Hepatocyte (in vitro differentiated cells): ENCODE data around the gene TEAD3. TPM values are rescaled to one million over a fixed set of nuclear protein-coding genes. Genes with fewer than 3 reads are reported as not detected.

ENCODE experiments used
- DNase-seq: peaks from one replicate; pipeline ENCODE4 v3.0.0-alpha.2; 2016; ENCODE audit warnings: low spot score
- H2AFZ ChIP-seq: fragments of 200-600 bp; sonication (generic); 2 replicates; pipeline ENCODE4 v1.6.0; 2016; ENCODE audit warnings: antibody characterized with exemption, mild to moderate bottlenecking
- H3K27ac ChIP-seq: fragments of 200-600 bp; sonication (generic); 2 replicates; pipeline ENCODE4 v1.5.1; 2016; ENCODE audit warnings: mild to moderate bottlenecking
- H3K27me3 ChIP-seq: fragments of 200-600 bp; sonication (generic); 2 replicates; pipeline ENCODE4 v1.6.1; 2016
- H3K36me3 ChIP-seq: fragments of 200-600 bp; sonication (generic); replicated peaks from 2 replicates; pipeline ENCODE4 v1.5.1; 2016; ENCODE audit warnings: low read depth; ENCODE audit not compliant: insufficient read depth
- H3K4me1 ChIP-seq: fragments of 200-600 bp; sonication (generic); 2 replicates; pipeline ENCODE4 v1.5.1; 2016; ENCODE audit warnings: mild to moderate bottlenecking, moderate library complexity; ENCODE audit not compliant: insufficient read depth
- H3K4me2 ChIP-seq: fragments of 200-600 bp; sonication (generic); 2 replicates; pipeline ENCODE4 v1.6.0; 2016
- H3K4me3 ChIP-seq: fragments of 200-600 bp; sonication (generic); 2 replicates; pipeline ENCODE4 v1.5.1; 2016; ENCODE audit warnings: mild to moderate bottlenecking
- H3K79me2 ChIP-seq: fragments of 200-600 bp; sonication (generic); 2 replicates; pipeline ENCODE4 v1.6.0; 2017; ENCODE audit warnings: mild to moderate bottlenecking
- H3K9me2 ChIP-seq: fragments of 200-600 bp; sonication (generic); replicated peaks from 2 replicates; pipeline ENCODE4 v1.6.0; 2017; ENCODE audit warnings: mild to moderate bottlenecking; ENCODE audit not compliant: insufficient read depth
- H3K9me3 ChIP-seq: fragments of 200-600 bp; sonication (generic); 2 replicates; pipeline ENCODE4 v1.5.1; 2016; ENCODE audit warnings: low read depth, mild to moderate bottlenecking
- H4K20me1 ChIP-seq: fragments of 200-600 bp; sonication (generic); 2 replicates; pipeline ENCODE4 v1.6.0; 2016; ENCODE audit warnings: mild to moderate bottlenecking; ENCODE audit not compliant: insufficient read depth, poor library complexity, severe bottlenecking
- EZH2 ChIP-seq: fragments of 200-600 bp; sonication (generic); IDR thresholded peaks from 2 replicates; pipeline ENCODE4 v1.6.1; 2016; ENCODE audit warnings: antibody characterized with exemption, mild to moderate bottlenecking, borderline replicate concordance
- EZH2phosphoT487 ChIP-seq: fragments of 200-600 bp; sonication (generic); IDR thresholded peaks from one replicate; pipeline ENCODE4 v1.6.1; 2018; ENCODE audit warnings: antibody characterized with exemption, mild to moderate bottlenecking, low read depth, moderate library complexity; ENCODE audit not compliant: unreplicated experiment, severe bottlenecking
- WGBS: methylation state at CpG from one replicate; pipeline ENCODE4 v1.1.6; 2016; ENCODE audit warnings: low lambda C conversion rate; ENCODE audit errors: missing lambda C conversion rate; 5-methylcytosine and 5-hydroxymethylcytosine counted together
- microRNA-seq: library from miRNA; unstranded; fragments of <30 nt; microRNA quantifications from one replicate; pipeline ENCODE4, GENCODE V29; 2017
- polyA plus RNA-seq: library from polyadenylated mRNA; unstranded; fragments of >200 nt; fragmentation: Nextera tagmentation; extraction: Ambion mirVana; gene quantifications from 2 replicates; pipeline ENCODE4 v1.2.1, GENCODE V29; 2016
- small RNA-seq: library from RNA; depleted of rRNA; stranded (forward); fragments of <200 nt; gene quantifications from one replicate; pipeline ENCODE3, GENCODE V24; 2014
- total RNA-seq: library from RNA; depleted of rRNA; stranded (reverse); fragments of >200 nt; gene quantifications from 2 replicates; pipeline ENCODE4 v1.2.3, GENCODE V29; 2014
- TF ChIP-seq, protein P1 (sequence below): fragments of 200-600 bp; sonication (generic); IDR thresholded peaks from 2 replicates; pipeline ENCODE4 v1.5.1; 2016; ENCODE audit warnings: antibody characterized with exemption, mild to moderate bottlenecking; ENCODE audit not compliant: poor library complexity

TEAD3 gene
- total and polyA plus RNA-seq, 2 experiments from 2014 or later = 26.3 to 33.0 TPM

- Histone ChIP-seq H3K79me2 (no peaks in the 10 kb centered on the region), H3K36me3 (no peaks in the 10 kb centered on the region), H4K20me1 (no peaks in the 10 kb centered on the region), H3K4me1 (peaks cover 33% of the 10 kb centered on the region), H3K9me2 (no peaks in the 10 kb centered on the region), H3K27ac (peak overlapping the region; percentile 52), H3K9me3 (no peaks in the 10 kb centered on the region), H3K4me3 (no peak overlapping the region), H3K27me3 (no peaks in the 10 kb centered on the region), H3K4me2 (no peak overlapping the region), H2AFZ (no peak overlapping the region)
- no peak for TF ChIP-seq EZH2
- TF ChIP-seq, protein P1, sequence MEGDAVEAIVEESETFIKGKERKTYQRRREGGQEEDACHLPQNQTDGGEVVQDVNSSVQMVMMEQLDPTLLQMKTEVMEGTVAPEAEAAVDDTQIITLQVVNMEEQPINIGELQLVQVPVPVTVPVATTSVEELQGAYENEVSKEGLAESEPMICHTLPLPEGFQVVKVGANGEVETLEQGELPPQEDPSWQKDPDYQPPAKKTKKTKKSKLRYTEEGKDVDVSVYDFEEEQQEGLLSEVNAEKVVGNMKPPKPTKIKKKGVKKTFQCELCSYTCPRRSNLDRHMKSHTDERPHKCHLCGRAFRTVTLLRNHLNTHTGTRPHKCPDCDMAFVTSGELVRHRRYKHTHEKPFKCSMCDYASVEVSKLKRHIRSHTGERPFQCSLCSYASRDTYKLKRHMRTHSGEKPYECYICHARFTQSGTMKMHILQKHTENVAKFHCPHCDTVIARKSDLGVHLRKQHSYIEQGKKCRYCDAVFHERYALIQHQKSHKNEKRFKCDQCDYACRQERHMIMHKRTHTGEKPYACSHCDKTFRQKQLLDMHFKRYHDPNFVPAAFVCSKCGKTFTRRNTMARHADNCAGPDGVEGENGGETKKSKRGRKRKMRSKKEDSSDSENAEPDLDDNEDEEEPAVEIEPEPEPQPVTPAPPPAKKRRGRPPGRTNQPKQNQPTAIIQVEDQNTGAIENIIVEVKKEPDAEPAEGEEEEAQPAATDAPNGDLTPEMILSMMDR = no peak
- no peak for TF ChIP-seq EZH2phosphoT487
- WGBS = 90% methylated on average over 5 of the region's 5 CpGs
- DNase-seq = no peak
Observed at GRCh38 chr6:35427435-35427834, 69.4 kb downstream of the TEAD3 start.

DNA sequence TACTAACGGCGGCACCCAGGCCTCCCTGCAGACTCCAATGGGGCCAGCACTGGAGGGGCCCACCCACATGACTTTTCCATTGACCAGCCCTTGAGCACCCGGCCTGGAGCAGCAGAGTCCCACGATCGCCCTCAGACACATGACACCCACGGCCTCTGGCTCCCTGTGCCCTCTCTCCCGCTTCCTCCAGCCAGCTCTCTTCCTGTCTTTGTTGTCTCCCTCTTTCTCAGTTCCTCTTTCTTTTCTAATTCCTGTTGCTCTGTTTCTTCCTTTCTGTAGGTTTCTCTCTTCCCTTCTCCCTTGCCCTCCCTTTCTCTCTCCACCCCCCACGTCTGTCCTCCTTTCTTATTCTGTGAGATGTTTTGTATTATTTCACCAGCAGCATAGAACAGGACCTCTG is 70.8 kb downstream of the TEAD3 start:
- Histone ChIP-seq H3K4me2 (no peak overlapping the region), H3K36me3 (no peaks in the 10 kb centered on the region), H3K9me2 (no peaks in the 10 kb centered on the region), H3K4me1 (peaks cover 33% of the 10 kb centered on the region), H2AFZ (no peak overlapping the region), H3K9me3 (no peaks in the 10 kb centered on the region), H3K4me3 (no peak overlapping the region), H3K79me2 (no peaks in the 10 kb centered on the region), H4K20me1 (no peaks in the 10 kb centered on the region), H3K27ac (no peak overlapping the region), H3K27me3 (no peaks in the 10 kb centered on the region)
- DNase-seq = no peak
- TF ChIP-seq EZH2 (no peak), EZH2phosphoT487 (no peak)
- TF ChIP-seq, protein P1 = no peak
- 88% methylated on average over 8 of the region's 8 CpGs for WGBS

- DNase-seq = no peak
- Histone ChIP-seq H3K27me3 (no peaks in the 10 kb centered on the region), H2AFZ (no peak overlapping the region), H3K79me2 (no peaks in the 10 kb centered on the region), H3K36me3 (no peaks in the 10 kb centered on the region), H3K9me3 (no peaks in the 10 kb centered on the region), H4K20me1 (no peaks in the 10 kb centered on the region), H3K9me2 (no peaks in the 10 kb centered on the region), H3K4me1 (peaks cover 31% of the 10 kb centered on the region), H3K4me3 (no peak overlapping the region), H3K4me2 (no peak overlapping the region), H3K27ac (no peak overlapping the region)
- WGBS = 79% methylated on average over 3 of the region's 3 CpGs
- no peak for TF ChIP-seq EZH2phosphoT487
- no peak for TF ChIP-seq EZH2
- TF ChIP-seq, protein P1 = no peak
Observed at GRCh38 chr6:35425284-35425683, 71.6 kb downstream of the TEAD3 start.

Small RNAs within 50 kb of the gene (microRNA-seq; reads per million reads assigned to microRNA genes)
- 4.9 reads per million, percentile 8 among the genes with 10 or more reads in this experiment for gene MIR7111

Small RNAs within 50 kb of the gene (small RNA-seq; reads per million reads assigned to genes)
- gene MIR7111 = 0.09 reads per million

Other genes starting within 250 kb of the TEAD3 start
- 11.4 and 17.0 TPM in 2 replicates for gene ZNF76, start 237.3 kb downstream of the TEAD3 start, total RNA-seq
- 28.0 and 43.7 TPM in 2 replicates for gene ZNF76, start 237.3 kb downstream of the TEAD3 start, polyA plus RNA-seq
- 2.2 and 3.7 TPM in 2 replicates for gene DEF6, start 199.3 kb downstream of the TEAD3 start, total RNA-seq
- 3.7 and 3.8 TPM in 2 replicates for gene DEF6, start 199.3 kb downstream of the TEAD3 start, polyA plus RNA-seq
- 7.6 and 9.1 TPM in 2 replicates for gene PPARD, start 154.5 kb downstream of the TEAD3 start, total RNA-seq
- gene PPARD, start 154.5 kb downstream of the TEAD3 start, polyA plus RNA-seq = 17.4 and 20.4 TPM in 2 replicates
- gene FANCE, start 44.7 kb downstream of the TEAD3 start, total RNA-seq = 8.7 and 9.0 TPM in 2 replicates
- gene FANCE, start 44.7 kb downstream of the TEAD3 start, polyA plus RNA-seq = 3.7 and 4.1 TPM in 2 replicates
- 1,102 and 1,276 TPM in 2 replicates for gene RPL10A, start 28.7 kb downstream of the TEAD3 start, total RNA-seq
- gene RPL10A, start 28.7 kb downstream of the TEAD3 start, polyA plus RNA-seq = 305 and 308 TPM in 2 replicates
- not detected in 2 replicates for gene TULP1, start 15.8 kb upstream of the TEAD3 start, total RNA-seq
- gene TULP1, start 15.8 kb upstream of the TEAD3 start, polyA plus RNA-seq = 0.39 and 1.3 TPM in 2 replicates
- 73.6 and 78.8 TPM in 2 replicates for gene FKBP5, start 191.8 kb upstream of the TEAD3 start, total RNA-seq
- 233 and 254 TPM in 2 replicates for gene FKBP5, start 191.8 kb upstream of the TEAD3 start, polyA plus RNA-seq
- 0.83 and 1.4 TPM in 2 replicates for gene ARMC12, start 240.0 kb upstream of the TEAD3 start, total RNA-seq
- gene ARMC12, start 240.0 kb upstream of the TEAD3 start, polyA plus RNA-seq = 2.5 and 3.2 TPM in 2 replicates